Measurements from ENCODE around the gene UBA7.
"Not testable (repeated sequence)": the region's sequence is repeated elsewhere in the genome, so short reads cannot be mapped to it uniquely, and the experiment has no call there.

The UBA7 gene

GRCh38 chr3:49813497-49814174 lies at the start of gene UBA7:
UBA7 (minus strand) TSS chr3:49813953; CDS start chr3:49813787, 166 bp downstream.
- DNase-seq = peak; percentile 73

- no peak for DNase-seq
Measured at GRCh38 chr3:49859576-49860305, 46.0 kb upstream of the UBA7 start.

- peak; percentile 96 for DNase-seq
Measured at GRCh38 chr3:49856181-49857005, 42.6 kb upstream of the UBA7 start, which contains the start of gene TRAIP. TRAIP (minus strand) TSS chr3:49856564; CDS start chr3:49856453, 111 bp downstream.

GRCh38 chr3:49855662-49856061 lies 41.9 kb upstream of the UBA7 start:
- no peak for DNase-seq

GRCh38 chr3:49845694-49846093 lies 31.9 kb upstream of the UBA7 start:
- no peak for DNase-seq

GRCh38 chr3:49844464-49845183 lies 30.9 kb upstream of the UBA7 start:
- no peak for DNase-seq

GRCh38 chr3:49842843-49843517 lies 29.2 kb upstream of the UBA7 start:
- DNase-seq = no peak

GRCh38 chr3:49841806-49842205 lies 28.1 kb upstream of the UBA7 start:
- no peak for DNase-seq

GRCh38 chr3:49841126-49841696 lies 27.5 kb upstream of the UBA7 start:
- no peak for DNase-seq

GRCh38 chr3:49840388-49840787 lies 26.6 kb upstream of the UBA7 start:
- DNase-seq = no peak

GRCh38 chr3:49839193-49839809 lies 25.5 kb upstream of the UBA7 start:
- peak; percentile 48 for DNase-seq

- DNase-seq = no peak
Measured at GRCh38 chr3:49831341-49831740, 17.6 kb upstream of the UBA7 start.

- no peak for DNase-seq
Measured at GRCh38 chr3:49826016-49826415, 12.3 kb upstream of the UBA7 start.

GRCh38 chr3:49823131-49823530 lies 9.4 kb upstream of the UBA7 start:
- not testable (repeated sequence) for DNase-seq

- DNase-seq = no peak
Measured at GRCh38 chr3:49812916-49813496, 747 bp downstream of the UBA7 start.

- peak; percentile 65 for DNase-seq
Measured at GRCh38 chr3:49807431-49808114, 6.2 kb downstream of the UBA7 start.

GRCh38 chr3:49806850-49807249 lies 6.9 kb downstream of the UBA7 start:
- DNase-seq = peak; percentile 65

- peak; percentile 87 for DNase-seq
Measured at GRCh38 chr3:49805897-49806701, 7.7 kb downstream of the UBA7 start.

GRCh38 chr3:49805367-49805782 lies 8.4 kb downstream of the UBA7 start:
- peak; percentile 45 for DNase-seq

Measured in KG1 (cell line).